ENCODE data around the gene AFG1L.

The AFG1L gene

DNA sequence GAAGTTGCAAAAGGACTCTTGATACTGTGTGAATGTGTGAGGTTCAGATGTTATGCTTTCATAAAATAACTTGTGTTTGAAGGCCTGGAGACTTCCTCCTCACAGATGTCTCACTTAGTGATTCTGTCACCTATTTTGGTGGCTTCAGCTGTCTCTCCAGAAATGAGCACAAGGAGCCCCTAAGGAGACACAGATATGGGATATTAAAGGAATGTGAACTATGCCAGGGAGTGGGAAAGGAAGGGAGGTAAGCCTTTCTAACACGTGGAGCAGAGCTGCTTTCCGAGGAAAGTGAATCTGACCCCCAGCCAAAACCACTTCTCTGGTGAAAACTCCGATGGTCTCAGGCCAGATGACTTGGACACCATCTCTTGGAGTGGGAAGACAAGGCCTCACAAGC is 255.4 kb downstream of the AFG1L start:
- no peak for DNase-seq

DNA sequence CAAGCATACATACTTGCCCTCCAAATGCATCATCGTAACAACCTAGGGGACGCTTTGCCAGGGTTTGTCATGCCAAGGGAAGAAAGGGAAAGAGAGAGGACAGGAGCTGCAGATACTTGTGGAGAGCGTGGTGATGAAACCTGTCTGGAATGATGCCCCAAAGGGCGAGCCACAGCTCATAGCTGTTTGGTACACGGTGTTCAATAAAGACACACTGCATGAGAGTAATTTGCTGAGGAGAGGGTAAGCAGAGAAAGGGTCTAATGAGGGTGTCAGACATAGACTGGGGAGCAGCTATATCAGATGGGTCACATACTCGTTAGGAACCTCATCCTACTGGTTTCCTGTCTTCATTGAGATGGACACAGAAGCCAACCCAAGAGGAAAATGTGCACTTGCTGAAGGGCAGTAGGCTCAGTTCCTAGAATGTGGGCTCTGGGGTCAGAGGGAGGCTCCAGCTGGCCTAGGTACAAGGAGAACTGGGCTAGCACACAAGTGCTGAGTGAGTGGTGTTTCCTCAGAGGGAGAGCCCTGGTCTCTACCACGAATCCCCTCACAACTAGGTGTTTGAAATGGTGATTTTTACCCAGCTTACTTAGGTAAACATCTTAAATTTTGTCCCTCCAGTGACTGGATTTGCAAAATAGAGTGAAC is 260.7 kb downstream of the AFG1L start:
- DNase-seq = no peak

- no peak for DNase-seq
Measured at GRCh38 chr6:108556250-108556649, 261.4 kb downstream of the AFG1L start.

GRCh38 chr6:108556866-108557493 is 262.1 kb downstream of the AFG1L start:
- peak in 7 of 58 donors; percentile 21 to 62 (median 45) for DNase-seq

GRCh38 chr6:108557494-108558371 is 262.9 kb downstream of the AFG1L start:
- DNase-seq = peak in 49 of 58 donors; percentile 57 to 95 (median 85)

- peak; percentile 80 to 99 (median 98) for DNase-seq
Measured at GRCh38 chr6:108558372-108559096, 263.7 kb downstream of the AFG1L start.

- DNase-seq = peak; percentile 56 to 99 (median 93)
Measured at GRCh38 chr6:108559097-108559883, 264.4 kb downstream of the AFG1L start.

DNA sequence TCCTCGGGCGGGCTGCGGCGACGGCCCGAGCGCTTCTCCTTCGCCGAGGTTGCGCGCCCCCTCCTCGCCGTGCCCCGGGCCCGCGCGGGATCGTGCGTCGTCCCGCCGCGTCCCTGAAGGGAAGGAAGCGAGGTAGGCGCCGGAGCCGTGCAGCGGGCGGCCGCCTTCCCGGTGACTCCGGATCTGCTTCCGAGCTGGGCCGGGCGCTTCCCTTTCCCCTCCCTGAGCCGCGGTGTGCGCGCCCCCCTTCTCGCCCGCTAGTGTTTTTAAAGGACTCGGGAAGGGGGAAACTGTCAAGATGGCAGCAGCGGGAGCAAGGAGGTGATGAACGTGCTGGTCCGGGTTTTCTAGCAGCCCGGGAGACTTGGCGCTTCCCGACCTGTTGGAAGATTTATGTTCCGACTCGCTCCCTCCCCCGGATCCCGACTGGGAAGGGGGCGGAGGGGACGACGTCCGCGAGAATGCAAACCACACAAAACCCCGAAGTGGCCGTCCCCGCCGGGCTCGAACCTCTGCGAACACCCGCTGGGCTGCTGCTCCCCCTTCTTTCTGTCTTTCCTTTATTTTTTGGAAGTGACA is 265.1 kb downstream of the AFG1L start:
- DNase-seq = peak in 41 of 58 donors; percentile 35 to 89 (median 72)

DNA sequence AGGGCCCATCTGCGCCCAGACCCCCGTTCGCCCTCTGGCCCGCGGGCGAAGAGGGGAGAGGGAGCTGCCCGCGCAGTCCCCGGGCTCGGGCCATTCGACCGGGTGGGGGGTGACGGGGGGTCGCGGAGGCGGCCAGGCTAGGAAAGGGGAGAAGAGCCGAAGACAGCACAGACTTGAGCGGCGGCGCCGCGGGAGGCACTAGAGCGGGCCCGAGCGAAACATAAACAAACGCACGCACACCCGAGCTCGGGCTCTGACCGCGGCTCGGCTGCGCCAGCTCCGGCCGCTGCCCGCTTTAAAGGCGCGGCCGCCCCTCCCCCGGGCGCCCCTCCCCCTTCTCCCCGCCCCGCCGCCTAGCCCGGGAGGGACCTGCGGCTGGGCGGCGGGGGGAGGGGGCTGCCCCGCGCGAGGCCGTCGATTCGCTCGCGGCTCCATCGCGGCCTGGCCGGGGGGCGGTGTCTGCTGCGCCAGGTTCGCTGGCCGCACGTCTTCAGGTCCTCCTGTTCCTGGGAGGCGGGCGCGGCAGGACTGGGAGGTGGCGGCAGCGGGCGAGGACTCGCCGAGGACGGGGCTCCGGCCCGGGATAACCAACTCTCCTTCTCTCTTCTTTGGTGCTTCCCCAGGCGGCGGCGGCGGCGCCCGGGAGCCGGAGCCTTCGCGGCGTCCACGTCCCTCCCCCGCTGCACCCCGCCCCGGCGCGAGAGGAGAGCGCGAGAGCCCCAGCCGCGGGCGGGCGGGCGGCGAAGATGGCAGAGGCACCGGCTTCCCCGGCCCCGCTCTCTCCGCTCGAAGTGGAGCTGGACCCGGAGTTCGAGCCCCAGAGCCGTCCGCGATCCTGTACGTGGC is 265.8 kb downstream of the AFG1L start, which contains the start of gene FOXO3:
FOXO3 (plus strand) TSS at position 455 of the 846 bp plus-strand sequence; CDS start at position 747, 292 bp downstream.
- peak in 57 of 58 donors; percentile 22 to 89 (median 79) for DNase-seq

DNA sequence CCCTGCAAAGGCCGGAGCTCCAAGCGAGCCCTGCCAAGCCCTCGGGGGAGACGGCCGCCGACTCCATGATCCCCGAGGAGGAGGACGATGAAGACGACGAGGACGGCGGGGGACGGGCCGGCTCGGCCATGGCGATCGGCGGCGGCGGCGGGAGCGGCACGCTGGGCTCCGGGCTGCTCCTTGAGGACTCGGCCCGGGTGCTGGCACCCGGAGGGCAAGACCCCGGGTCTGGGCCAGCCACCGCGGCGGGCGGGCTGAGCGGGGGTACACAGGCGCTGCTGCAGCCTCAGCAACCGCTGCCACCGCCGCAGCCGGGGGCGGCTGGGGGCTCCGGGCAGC is 266.4 kb downstream of the AFG1L start:
- peak in 2 of 58 donors; percentile 34 to 41 for DNase-seq

- peak in 10 of 58 donors; percentile 4 to 45 (median 30) for DNase-seq
Measured at GRCh38 chr6:108561742-108562502, 267.1 kb downstream of the AFG1L start.

DNA sequence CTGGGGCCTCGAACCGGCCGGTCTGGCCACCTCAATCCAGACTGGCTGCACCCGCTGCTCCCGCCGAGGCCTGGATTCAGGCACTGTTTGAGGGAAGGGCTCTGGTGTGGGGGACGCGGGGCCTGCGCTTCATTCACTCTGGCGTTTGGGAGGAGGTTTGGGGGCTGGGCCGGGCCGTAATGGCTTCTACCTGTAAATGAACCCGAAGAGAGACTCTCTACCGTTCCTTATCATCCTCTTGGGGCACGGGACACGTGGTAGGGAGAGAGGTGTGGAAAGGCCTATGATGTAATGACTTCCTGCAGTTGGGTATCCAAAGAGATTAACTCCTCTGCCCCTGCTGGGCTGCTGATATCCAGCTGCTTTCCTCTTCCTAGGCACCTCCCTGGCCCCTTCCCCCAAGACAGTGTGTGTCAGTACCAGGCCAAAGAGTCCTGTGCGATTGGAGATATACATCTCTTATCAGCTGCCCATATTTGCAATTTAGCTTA is 267.7 kb downstream of the AFG1L start:
- DNase-seq = peak in 42 of 58 donors; percentile 7 to 63 (median 25)

DNA sequence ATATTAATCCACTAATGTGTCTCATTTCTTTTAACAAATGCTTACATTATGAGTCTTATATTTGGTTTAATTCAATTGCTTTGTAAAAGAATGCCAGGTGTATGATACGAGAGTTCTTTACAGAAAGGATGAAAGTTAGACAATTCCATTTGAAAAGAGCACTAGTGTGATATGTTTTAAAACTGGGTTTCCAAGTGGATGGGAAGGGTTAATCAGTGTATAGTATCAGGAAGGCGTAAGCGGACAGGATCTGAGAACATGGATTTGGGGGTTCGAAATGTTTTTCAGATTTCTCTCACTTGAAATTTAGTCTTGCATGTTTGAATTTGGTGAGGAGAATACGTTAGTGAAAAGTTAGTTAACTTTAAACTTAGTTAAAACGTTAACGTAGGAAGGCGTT is 268.4 kb downstream of the AFG1L start:
- DNase-seq = no peak

DNA sequence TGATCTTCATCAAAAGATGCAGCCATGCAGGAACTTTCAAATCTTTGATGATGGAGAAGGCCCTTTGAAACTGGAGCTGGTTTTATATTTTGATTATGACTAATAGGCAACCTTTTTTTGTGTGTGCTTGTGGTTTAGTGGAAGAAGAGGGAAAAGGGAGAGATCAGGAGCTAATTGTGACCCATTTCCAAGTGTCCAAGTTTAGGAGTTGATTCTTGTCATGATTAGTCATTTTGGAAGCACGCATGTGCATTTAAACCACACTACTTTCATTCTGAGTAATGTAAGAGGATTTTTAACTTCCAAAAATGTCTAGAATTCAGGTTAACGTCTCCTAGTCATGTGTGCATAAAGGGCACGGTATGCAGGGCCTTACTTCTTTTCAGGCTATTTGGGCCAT is 269.3 kb downstream of the AFG1L start:
- DNase-seq = no peak

- no peak for DNase-seq
Measured at GRCh38 chr6:108565091-108565766, 270.4 kb downstream of the AFG1L start.

GRCh38 chr6:108565893-108566292 is 271.0 kb downstream of the AFG1L start:
- DNase-seq = peak in 1 of 58 donors; percentile 54

GRCh38 chr6:108566406-108566805 is 271.6 kb downstream of the AFG1L start:
- DNase-seq = no peak

Measured in anterior cingulate cortex (tissue), 58 donors.